KOPT-K1 (cell line): ENCODE results near the gene MGAT5.
"Not testable (repeated sequence)": the region's sequence is repeated elsewhere in the genome, so short reads cannot be mapped to it uniquely, and the experiment has no call there.

Experiments
- H3K27ac ChIP-seq: fragments of 200-600 bp; sonication (generic); 2 replicates; pipeline ENCODE4 v1.5.1; 2016; ENCODE audit warnings: antibody characterized with exemption, mild to moderate bottlenecking, low read depth, low read length; ENCODE audit not compliant: poor library complexity, severe bottlenecking
- H3K36me3 ChIP-seq: fragments of 200-600 bp; sonication (generic); 2 replicates; pipeline ENCODE4 v1.5.1; 2017; ENCODE audit warnings: antibody characterized with exemption, mild to moderate bottlenecking, low read length, moderate library complexity; ENCODE audit not compliant: insufficient read depth
- H3K9me3 ChIP-seq: fragments of 200-600 bp; sonication (generic); 2 replicates; pipeline ENCODE4 v1.5.1; 2017; ENCODE audit warnings: antibody characterized with exemption, low read length, mild to moderate bottlenecking; ENCODE audit not compliant: insufficient read depth, poor library complexity, severe bottlenecking

The MGAT5 gene

DNA sequence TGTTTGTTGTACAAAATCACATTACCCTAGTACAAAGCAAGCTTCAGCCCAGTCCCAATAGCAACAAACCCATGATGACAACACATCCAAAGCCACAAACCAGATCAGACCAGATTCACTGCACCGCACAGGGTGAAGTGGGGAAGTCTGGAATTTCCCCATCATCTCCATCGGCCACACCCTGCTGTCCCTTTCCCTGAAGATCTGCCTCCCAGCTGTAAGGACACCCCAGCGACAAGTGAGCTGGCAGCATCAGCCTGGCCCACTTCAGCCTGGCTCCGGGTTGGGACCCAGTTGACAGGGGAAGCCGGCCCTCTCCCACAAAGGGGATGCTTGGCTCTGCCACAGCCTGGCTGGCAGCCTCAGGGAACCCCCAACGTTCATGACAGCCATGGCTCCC, 207.6 kb downstream of the MGAT5 start:
- H3K27ac ChIP-seq: no peak overlapping the region
- no peaks in the 10 kb centered on the region for H3K9me3 ChIP-seq
- 0 out of 2 replicates have a peak, but pooled peaks cover 1% of the 10 kb centered on the region for H3K36me3 ChIP-seq

DNA sequence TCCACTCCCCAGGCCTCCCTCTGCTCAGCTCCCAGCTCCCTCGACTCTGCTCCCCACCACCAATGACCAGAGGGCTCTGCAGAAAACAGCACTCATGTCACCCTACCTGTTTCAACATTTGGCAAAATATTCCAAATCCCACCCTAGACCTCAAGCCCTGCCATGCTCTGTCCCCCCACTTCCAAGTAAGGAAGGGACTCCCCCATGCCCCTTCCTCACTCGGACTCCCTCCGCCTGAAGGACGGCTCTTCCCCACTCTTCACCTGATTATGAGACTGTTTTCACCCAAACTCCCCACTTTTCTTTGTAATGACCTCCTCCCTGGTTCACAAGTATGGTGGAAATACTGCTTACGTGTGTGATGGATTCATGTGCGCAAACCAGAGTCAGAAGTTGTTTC, 208.4 kb downstream of the MGAT5 start:
- H3K27ac ChIP-seq: no peak overlapping the region
- H3K36me3 ChIP-seq: no peaks in the 10 kb centered on the region

DNA sequence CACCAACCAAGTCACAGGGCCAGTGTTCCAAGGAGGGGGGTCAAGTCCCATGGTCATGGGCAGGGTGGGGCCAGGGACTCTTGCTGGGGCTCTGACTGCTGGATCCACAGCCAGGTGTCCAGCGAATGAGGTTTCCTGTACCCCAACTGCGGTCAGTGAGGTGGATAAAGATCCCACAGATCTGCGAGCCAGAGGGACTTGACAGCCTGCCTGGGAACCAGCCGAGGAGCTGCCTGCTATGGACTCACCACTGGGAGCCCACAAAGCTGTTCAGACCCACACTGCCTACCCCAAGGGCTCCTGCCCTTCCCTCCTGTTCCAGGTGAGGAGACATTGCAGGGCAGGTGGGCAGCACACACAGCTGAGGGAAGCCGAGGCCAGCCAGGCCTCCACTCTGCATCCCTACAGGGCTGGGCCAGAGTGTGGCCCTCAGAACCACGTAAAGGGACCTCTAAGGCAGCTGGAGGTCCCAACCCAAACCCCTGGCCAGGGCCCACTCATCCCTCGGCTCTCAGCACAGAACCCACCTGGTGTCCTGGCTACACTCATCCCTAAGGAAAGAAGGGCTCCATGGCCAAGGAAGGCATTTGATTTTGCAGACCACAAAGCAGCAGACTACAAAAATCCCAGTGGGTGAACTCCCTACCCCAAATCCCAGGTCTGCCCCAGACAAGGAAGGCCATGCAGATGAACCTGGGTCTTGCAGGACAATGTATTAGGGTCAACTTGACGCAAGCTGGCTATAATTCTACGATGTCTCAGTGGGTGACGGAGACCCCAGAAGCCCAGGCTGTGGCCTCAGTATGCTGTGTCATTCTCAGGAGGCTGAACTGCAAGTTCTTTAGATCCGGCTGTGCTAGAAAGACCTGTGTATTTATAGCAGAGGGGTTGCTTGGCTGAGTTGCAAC, 209.2 kb downstream of the MGAT5 start:
- H3K9me3 ChIP-seq: no peaks in the 10 kb centered on the region
- no peaks in the 10 kb centered on the region for H3K36me3 ChIP-seq
- H3K27ac ChIP-seq: no peak overlapping the region

More for the DNA sequence above, 208.4 kb downstream of the MGAT5 start:
- H3K9me3 ChIP-seq: no peaks in the 10 kb centered on the region

DNA sequence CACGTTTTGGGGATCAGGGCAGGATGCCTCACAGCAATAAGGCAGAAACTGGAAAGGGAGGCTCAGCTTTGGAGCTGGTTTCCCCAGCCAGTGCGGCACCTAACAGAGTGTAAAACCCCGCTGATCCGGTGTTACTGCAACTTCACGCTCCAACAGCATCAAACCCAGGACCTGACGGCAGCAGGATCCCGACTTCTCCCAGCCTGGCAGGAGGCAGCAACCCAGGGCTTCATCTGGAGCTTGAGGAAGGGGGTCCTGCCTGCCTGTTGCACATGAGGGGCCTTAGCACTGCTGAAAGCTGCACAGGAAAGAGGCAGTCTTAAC, 209.8 kb downstream of the MGAT5 start:
- Histone ChIP-seq H3K9me3 (no peaks in the 10 kb centered on the region), H3K36me3 (no peaks in the 10 kb centered on the region), H3K27ac (no peak overlapping the region)

DNA sequence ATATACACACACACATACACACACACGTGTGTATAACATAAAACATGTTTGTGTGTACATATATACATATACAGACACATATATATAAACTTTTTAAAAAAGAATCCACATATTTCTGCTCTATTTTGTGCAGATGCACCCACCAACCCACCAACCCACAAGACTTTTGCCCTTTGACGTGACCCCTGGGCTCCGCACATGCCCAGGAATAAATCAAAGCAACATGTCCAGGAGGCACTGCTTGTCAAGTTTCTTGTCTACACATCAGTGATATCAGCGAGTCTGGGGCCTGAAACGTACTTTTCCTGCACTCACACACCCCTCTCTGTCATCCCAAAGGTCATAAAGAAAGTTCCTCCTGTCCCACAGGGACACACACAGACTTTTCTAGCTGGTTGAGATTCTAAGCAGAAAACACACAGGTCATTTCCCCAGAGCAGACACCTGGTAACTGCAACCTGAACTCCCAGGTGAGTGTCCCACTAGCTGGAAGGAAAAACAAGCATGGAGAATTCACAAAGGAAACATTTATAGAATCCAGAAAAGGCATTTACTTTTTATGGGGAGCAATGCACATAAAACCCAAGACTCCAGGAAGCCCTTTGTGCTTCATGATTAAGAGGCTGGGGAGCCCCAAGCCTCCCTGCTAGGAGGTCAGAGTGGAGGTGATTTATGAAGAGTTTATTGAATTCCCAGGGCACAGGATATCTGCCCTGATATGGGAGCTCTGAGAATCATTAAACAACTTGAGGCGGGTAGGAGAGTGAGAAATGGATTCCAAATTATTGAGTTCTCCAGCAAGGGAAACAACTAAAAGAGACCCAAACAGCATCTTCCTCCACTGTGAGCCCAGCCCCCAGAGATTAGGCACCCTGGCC, 211.6 kb downstream of the MGAT5 start:
- Histone ChIP-seq H3K36me3 (no peaks in the 10 kb centered on the region), H3K9me3 (no peaks in the 10 kb centered on the region), H3K27ac (no peak overlapping the region)

DNA sequence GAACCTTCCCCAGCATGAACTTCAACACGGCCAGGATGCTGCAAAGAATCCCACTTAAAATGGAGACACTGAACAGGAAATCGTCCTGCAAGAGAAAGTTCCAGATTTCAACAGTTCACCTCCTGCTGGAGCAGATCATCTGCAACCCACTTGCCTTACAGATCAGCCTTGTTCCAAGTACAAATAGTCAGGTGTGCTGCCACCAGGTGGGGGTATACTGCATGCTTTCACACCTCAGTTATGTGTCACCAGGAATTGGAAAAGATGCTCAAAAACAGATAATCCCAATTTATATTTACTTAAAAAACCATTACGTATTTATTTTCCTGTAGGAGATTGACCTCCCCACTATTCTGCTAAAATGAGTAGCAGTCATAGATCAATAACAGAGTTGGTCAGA, 212.3 kb downstream of the MGAT5 start:
- H3K27ac ChIP-seq: no peak overlapping the region
- no peaks in the 10 kb centered on the region for H3K36me3 ChIP-seq
- H3K9me3 ChIP-seq: no peaks in the 10 kb centered on the region

DNA sequence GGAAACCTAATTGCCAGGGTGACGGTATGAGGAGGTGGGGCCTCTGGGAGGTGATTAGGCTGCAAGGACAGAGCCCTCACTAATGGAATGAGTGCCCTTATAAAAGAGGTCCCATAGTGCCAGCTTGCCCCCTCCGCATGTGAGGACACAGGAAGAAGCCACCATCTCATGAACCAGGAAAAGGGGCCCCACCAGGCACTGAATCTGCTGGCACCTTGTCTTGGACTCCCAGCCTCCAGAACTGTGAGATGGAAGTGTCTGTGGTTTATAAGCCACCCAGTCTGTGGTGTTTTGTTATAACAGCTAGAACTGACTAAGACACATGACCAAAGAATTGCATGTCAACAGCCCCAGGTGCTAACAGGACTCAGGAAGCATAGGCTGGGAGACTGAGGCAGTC, 214.3 kb downstream of the MGAT5 start:
- Histone ChIP-seq H3K27ac (no peak overlapping the region), H3K9me3 (peaks cover 2% of the 10 kb centered on the region), H3K36me3 (no peaks in the 10 kb centered on the region)

DNA sequence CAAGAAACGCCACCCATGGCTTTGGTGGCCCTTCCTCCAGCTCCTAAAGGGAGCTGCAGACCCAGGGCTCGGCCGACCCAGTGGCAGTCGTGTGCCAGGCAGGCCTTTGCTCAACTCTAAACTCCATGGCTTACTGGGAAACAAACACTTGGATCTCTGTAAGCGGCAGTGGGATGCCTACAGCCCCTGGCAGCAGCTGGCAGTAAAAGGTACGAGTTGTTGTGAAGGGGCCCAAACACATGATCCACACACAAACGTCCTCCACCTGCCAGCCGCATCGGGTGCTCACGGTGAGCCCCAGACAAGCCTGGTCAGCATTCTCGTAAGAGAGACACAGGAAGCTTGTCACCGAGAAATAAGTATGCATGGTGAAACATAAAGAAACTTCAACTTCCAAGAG, 214.9 kb downstream of the MGAT5 start:
- Histone ChIP-seq H3K27ac (no peak overlapping the region), H3K9me3 (peaks cover 8% of the 10 kb centered on the region), H3K36me3 (no peaks in the 10 kb centered on the region)

DNA sequence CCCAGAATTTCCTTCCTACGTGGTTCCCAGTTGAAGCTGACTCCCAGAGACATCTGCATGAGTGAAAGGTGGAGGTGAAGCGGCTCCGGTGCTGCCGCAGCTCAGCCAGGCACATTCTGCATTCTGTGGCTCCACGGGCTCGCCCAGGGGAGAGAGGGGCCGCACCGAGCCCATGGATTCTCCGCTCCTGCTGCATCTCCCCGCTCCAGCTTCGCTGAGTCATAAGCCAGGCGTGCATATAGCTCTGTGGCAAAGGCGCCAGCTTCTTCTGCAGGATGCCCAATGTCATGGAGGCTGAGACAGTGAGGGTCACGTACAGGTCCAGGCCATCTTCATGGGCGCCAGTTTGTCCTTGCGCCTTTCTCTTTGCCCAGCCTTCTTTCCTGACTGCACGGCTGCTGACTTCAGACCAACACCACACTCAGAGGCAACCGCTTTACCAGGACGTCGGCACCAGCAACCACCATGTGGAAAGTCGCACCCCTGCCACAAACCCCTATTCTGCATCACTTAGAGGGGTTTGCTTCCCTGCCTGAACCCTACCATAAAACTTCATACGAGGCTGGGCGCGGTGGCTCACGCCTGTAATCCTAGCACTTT, 215.7 kb downstream of the MGAT5 start:
- Histone ChIP-seq H3K27ac (no peak overlapping the region), H3K9me3 (peaks cover 10% of the 10 kb centered on the region)

DNA sequence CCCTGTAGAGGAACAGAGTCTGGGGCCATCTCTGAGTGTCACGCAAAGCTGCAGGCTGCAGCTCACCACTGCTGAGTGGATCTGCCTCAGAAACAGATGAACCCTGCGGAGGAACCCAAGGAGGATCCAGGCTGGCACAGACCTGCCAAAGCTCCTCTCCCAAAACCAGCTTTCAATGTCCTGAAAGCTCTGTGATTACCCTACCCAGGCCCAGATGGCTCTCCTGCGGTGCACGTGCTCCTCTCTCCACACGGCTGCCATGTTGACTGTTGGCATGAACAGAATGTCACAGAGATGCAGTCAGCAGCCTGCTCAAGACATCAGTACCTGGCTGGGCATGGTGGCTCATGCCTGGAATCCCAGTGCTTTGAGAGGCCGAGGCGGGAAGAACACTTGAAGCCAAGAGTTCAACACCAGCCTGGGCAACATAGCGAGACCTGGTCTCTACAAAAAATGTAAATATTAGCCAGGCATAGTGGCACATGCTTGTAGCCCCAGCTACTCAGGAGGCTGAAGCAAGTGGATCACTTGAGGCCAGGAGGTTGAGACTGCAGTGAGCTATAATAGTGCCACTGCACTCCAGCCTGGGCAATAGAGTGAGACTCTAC, 216.8 kb downstream of the MGAT5 start:
- H3K27ac ChIP-seq: no peak overlapping the region
- no peaks in the 10 kb centered on the region for H3K36me3 ChIP-seq
- H3K9me3 ChIP-seq: peaks cover 10% of the 10 kb centered on the region

More for the DNA sequence above, 215.7 kb downstream of the MGAT5 start:
- H3K36me3 ChIP-seq: no peaks in the 10 kb centered on the region

DNA sequence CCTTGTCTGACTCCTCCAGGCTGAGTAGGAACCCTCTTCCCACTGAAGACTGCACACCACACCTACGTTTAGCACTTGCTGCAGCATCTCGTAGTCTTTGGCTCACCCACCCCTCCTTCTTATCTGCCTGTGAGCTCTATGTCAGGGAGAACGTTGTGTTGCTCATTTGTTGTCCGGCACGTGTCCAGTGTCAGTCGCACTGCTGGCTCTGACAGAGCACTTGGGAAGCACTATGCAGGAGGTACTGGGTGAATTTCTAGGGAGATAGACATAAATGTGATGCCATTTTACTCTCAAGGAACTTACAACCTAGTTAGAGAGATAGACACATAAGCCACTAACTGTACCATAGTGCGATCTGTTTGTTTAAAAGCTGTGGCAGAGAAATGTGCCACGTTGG, 223.1 kb downstream of the MGAT5 start:
- H3K9me3 ChIP-seq, H3K36me3 ChIP-seq, H3K27ac ChIP-seq: not testable (repeated sequence)

DNA sequence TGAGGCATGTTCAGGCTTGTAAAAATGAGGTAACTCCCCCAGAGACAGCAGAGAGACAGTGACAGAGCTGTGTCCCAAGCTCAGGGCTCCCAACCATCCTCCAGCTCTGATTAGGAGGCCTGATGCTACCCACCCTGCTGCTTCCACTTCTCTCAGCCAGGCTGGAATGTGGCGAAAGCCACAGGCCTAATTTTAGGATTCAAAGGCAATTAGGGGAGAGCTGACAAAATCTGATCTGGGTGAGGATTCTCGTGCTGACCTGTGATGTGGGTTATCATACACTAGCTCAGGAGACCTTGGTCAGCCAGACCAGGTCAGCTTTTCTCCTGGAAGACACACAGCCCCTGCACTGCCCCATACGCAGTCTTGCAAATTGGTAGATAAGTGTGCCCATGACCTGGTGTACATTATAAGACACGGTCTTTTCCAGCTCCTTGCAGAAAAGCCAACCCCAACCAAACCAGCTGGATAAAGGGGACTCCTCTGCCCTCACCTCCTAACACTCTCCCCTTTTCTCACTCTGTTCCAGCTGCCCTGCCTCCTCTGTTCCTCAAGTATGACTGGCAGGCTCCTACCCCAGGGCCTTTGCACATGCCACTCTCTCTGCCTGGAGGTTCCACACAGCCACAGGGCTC, 225.9 kb downstream of the MGAT5 start:
- no peaks in the 10 kb centered on the region for H3K36me3 ChIP-seq
- H3K9me3 ChIP-seq: no peaks in the 10 kb centered on the region
- no peak overlapping the region for H3K27ac ChIP-seq

DNA sequence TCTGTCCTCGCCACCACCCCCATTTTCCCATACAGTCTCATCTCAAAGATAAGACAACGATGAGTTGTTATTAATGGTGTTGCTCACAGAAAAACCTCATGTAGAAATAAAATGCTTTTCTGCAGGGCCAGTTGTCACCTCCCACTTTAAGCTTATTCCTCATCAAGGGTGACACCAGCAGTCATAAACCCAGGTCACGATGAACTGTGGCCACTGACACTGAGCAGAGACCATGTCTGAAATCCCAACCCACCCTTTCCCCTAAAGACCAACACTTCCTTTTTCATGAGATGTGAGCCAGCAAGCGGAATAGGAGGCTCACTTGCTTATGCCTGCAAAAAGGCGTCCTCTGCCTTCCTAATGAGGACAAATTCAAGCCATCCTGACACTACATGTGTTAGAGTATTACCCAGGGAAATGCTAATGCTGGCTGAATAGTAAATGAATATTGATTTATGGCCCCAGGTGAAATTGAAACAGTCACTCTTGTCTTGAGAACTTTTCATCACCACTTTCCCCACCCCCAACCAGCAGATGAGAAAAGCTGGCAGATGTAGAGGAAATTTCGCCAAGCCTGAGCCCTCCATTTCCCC, 228.4 kb downstream of the MGAT5 start:
- Histone ChIP-seq H3K9me3 (no peaks in the 10 kb centered on the region), H3K36me3 (no peaks in the 10 kb centered on the region), H3K27ac (no peak overlapping the region)

DNA sequence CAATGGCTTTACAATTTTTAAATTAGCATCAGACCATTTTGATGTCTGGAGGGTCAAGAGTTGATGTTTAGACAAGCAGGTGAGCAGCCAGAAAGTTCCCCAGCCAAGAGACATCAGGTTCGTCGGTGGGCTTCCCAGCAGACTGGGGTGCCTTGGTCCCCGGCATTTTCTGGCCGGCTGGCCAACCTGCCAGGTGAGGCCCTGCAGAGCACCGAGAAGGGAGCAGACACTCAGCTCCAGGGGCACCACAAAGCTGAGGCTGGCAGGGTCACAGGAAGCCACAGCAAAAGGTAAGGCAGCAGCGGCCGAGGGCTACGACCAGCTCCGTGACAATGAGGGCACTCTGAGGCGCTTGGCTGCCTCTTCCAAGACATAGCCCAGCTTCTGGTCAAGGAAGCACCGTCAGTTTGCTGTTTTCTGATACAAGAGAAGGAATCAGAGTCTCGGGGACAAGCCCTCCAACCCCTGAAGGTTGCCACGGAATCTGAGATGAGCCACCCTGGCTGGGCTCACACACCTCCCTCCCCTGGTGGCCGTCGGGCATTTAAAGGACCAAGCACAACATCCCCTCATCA, 229.0 kb downstream of the MGAT5 start:
- Histone ChIP-seq H3K9me3 (no peaks in the 10 kb centered on the region), H3K36me3 (no peaks in the 10 kb centered on the region), H3K27ac (no peak overlapping the region)
